RWPE2 (cell line): Measurements from ENCODE around the gene IL22RA1.

Experiments used
- ATAC-seq: fragments of 200-7000 bp; cut with Tn5 transposase; 3 replicates; pipeline ENCODE4 v1.9.1; 2021; ENCODE audit warnings: low read depth
- DNase-seq: peaks from one replicate; pipeline ENCODE4 v3.0.0-alpha.2; 2020; ENCODE audit warnings: low spot score
- H3K27ac ChIP-seq: fragments of 450-650 bp; 2 replicates; pipeline ENCODE4 v1.5.1; 2017; ENCODE audit warnings: mild to moderate bottlenecking; ENCODE audit not compliant: poor library complexity, severe bottlenecking
- H3K27me3 ChIP-seq: fragments of 250-450 bp; sonication (Bioruptor Pico); 2 replicates; pipeline ENCODE4 v1.5.1; 2021; ENCODE audit warnings: mild to moderate bottlenecking, moderate library complexity; ENCODE audit not compliant: insufficient read depth, poor library complexity, severe bottlenecking
- H3K36me3 ChIP-seq: fragments of 250-450 bp; sonication (Bioruptor Pico); 2 replicates; pipeline ENCODE4 v1.5.1; 2020; ENCODE audit warnings: low read depth, mild to moderate bottlenecking, moderate library complexity
- H3K4me1 ChIP-seq: fragments of 250-450 bp; sonication (Bioruptor Pico); 2 replicates; pipeline ENCODE4 v1.5.1; 2021; ENCODE audit warnings: mild to moderate bottlenecking, moderate library complexity; ENCODE audit not compliant: insufficient read depth, poor library complexity, severe bottlenecking
- H3K4me3 ChIP-seq: fragments of 250-450 bp; sonication (Bioruptor Pico); 2 replicates; pipeline ENCODE4 v1.5.1; 2021; ENCODE audit warnings: mild to moderate bottlenecking, moderate library complexity; ENCODE audit not compliant: severe bottlenecking
- H3K9me3 ChIP-seq: fragments of 250-450 bp; sonication (Bioruptor Pico); 2 replicates; pipeline ENCODE4 v1.5.1; 2021; ENCODE audit warnings: mild to moderate bottlenecking, moderate library complexity; ENCODE audit not compliant: severe bottlenecking
- TF ChIP-seq, protein P1 (sequence below): fragments of 450-650 bp; IDR thresholded peaks from one replicate; pipeline ENCODE4 v1.5.1; 2017; ENCODE audit warnings: mild to moderate bottlenecking, moderate library complexity; ENCODE audit not compliant: poor library complexity, severe bottlenecking

IL22RA1 gene

DNA sequence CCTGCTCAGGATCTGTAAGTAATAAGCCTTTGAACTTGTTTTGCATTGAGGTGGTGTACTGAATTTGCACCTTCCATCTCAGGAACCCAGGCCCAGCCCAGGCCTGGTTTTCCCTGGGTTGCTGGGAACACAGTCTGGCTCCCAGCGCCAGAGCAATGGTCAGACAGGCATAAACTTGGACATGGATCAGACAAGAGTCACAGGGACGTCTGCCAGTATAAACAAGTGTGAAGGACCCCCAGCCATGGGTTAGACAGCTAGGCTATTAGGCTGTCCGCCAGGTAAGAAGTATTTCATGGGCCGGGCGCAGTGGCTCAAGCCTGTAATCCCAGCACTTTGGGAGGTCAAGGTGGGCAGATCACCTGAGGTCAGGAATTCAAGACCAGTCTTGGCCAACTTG is 38.7 kb upstream of the IL22RA1 start:
- no peak for ATAC-seq

DNA sequence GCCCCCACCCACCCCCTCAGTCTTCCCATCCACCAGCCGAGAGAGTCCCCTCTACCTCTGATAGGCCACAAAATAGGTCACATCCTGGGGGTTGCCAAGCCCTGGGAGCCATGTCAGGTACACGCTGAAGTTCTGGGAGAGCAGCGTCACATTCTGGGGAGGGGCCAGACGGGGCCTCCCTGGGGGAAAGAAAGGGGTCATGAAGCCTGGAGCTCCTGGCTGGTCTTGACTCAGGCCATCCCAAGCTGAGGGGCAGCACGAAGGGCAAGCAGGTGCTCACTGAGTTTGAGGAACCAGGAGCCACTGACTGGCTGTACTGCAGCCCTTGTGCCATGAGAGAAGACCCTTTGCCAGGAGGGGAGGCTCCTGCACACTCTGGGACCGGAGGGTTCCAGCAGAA is 37.7 kb upstream of the IL22RA1 start:
- H3K27ac ChIP-seq: no peak overlapping the region
- no peaks in the 10 kb centered on the region for H3K27me3 ChIP-seq
- no peaks in the 10 kb centered on the region for H3K4me1 ChIP-seq
- TF ChIP-seq, protein P1, sequence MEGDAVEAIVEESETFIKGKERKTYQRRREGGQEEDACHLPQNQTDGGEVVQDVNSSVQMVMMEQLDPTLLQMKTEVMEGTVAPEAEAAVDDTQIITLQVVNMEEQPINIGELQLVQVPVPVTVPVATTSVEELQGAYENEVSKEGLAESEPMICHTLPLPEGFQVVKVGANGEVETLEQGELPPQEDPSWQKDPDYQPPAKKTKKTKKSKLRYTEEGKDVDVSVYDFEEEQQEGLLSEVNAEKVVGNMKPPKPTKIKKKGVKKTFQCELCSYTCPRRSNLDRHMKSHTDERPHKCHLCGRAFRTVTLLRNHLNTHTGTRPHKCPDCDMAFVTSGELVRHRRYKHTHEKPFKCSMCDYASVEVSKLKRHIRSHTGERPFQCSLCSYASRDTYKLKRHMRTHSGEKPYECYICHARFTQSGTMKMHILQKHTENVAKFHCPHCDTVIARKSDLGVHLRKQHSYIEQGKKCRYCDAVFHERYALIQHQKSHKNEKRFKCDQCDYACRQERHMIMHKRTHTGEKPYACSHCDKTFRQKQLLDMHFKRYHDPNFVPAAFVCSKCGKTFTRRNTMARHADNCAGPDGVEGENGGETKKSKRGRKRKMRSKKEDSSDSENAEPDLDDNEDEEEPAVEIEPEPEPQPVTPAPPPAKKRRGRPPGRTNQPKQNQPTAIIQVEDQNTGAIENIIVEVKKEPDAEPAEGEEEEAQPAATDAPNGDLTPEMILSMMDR: no peak
- ATAC-seq: no peak
- H3K36me3 ChIP-seq: peaks cover 16% of the 10 kb centered on the region
- H3K4me3 ChIP-seq: no peak overlapping the region
- H3K9me3 ChIP-seq: no peaks in the 10 kb centered on the region
- no peak for DNase-seq

More for the DNA sequence above, 38.7 kb upstream of the IL22RA1 start:
- no peaks in the 10 kb centered on the region for H3K27me3 ChIP-seq
- DNase-seq: no peak
- TF ChIP-seq, protein P1: no peak
- no peak overlapping the region for H3K27ac ChIP-seq
- H3K36me3 ChIP-seq: peaks cover 16% of the 10 kb centered on the region
- H3K4me3 ChIP-seq: no peak overlapping the region
- H3K4me1 ChIP-seq: peaks cover 5% of the 10 kb centered on the region
- no peaks in the 10 kb centered on the region for H3K9me3 ChIP-seq

DNA sequence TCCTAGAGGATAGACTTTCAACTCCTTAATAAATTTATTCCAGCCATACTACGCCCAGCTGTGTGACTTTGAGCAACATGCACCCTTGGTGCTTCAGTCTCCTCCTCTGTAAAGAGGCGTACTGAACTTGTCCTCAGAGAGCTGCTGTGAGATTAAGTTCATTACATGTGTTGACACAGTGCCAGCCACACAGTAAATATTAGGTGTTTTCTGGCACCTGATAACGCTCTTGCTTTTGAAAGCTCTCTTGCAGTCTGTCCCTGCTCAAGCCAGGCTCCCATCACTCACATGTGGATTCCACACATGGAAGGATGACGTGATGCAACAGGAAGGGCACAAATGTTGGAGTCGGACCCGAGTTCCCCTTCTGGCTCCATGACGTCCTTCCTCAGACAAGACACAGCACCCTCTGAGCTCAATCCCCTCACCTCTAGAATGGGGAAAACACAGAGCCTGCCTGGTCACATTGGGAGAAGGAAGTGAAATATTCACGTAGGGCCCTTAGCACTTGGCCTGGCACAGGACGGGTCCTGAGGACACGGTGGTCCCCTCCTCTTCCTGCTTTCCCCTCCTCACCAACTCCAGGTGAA is 36.4 kb upstream of the IL22RA1 start:
- H3K27me3 ChIP-seq: no peaks in the 10 kb centered on the region

DNA sequence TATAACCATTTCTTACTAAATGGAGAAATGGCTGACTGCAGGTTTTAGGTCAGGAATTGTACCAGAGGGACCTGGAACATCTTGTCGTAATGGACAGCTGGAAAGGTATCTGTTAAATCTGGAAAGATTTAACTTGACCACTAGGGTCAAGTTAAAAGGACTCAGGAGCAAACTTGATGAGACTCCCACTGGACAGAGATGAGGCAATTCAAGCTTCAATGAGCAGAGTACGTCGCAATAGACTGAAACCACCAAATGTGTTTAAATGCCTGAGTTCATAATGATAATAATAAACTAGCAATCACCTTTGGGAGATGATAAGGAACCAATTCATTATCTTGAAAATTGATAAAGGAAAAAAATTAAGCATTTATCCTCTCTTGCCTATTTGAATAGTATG is 35.5 kb upstream of the IL22RA1 start:
- Histone ChIP-seq H3K4me3 (no peak overlapping the region), H3K9me3 (no peaks in the 10 kb centered on the region), H3K27me3 (no peaks in the 10 kb centered on the region), H3K4me1 (no peaks in the 10 kb centered on the region), H3K36me3 (peaks cover 16% of the 10 kb centered on the region), H3K27ac (no peak overlapping the region)
- no peak for ATAC-seq
- TF ChIP-seq, protein P1: no peak
- DNase-seq: no peak

More for the DNA sequence above, 36.4 kb upstream of the IL22RA1 start:
- Histone ChIP-seq H3K9me3 (no peaks in the 10 kb centered on the region), H3K4me3 (no peak overlapping the region), H3K4me1 (no peaks in the 10 kb centered on the region), H3K36me3 (peaks cover 16% of the 10 kb centered on the region), H3K27ac (no peak overlapping the region)
- TF ChIP-seq, protein P1: no peak
- ATAC-seq (no peak), DNase-seq (no peak)

DNA sequence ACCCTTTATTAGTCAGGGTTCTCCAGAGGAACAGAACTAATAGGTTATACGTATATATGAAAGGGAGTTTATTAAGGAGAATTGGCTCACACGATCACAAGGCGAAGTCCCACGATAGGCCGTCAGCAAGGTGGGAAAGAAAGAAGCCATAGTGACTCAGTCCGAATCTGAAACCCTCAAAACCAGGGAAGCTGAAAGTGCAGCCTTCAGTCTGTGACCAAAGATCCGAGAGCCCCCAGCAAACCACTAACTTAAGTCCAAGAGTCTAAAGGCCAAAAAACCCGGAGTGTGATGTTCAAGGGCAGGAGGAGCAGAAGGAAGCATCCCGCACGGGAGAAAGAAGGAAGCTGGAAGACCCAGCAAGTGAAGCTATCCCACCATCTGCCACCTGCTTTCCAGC is 34.2 kb upstream of the IL22RA1 start:
- TF ChIP-seq, protein P1: no peak
- Histone ChIP-seq H3K36me3 (peaks cover 19% of the 10 kb centered on the region), H3K4me3 (no peak overlapping the region), H3K27ac (no peak overlapping the region), H3K9me3 (no peaks in the 10 kb centered on the region), H3K4me1 (no peaks in the 10 kb centered on the region), H3K27me3 (no peaks in the 10 kb centered on the region)
- no peak for ATAC-seq
- DNase-seq: no peak
